A549 treated with RU486 at 1 μM for 4 hours (cell line): ENCODE measurements around the gene GOLGA5. TPM values are rescaled to one million over a fixed set of nuclear protein-coding genes. Genes with fewer than 3 reads are reported as not detected.

Experiments used
- total RNA-seq: library from RNA; stranded (reverse); fragments of 200-300 nt; extraction: Qiagen RNA extraction; gene quantifications from 5 replicates; pipeline ENCODE4 v1.2.3, GENCODE V29; 2022; ENCODE audit warnings: low read depth

The GOLGA5 gene
- total RNA-seq, result 20.0 to 31.1 TPM (median 26.8 TPM) in 5 replicates

GRCh38 chr14:92793709-92794546 is at the start of gene GOLGA5:
GOLGA5 (plus strand) TSS chr14:92794305; CDS start chr14:92797438, 3,133 bp downstream.

GRCh38 chr14:92748259-92749016 is 45.7 kb upstream of the GOLGA5 start, which contains the start of gene LGMN:
LGMN (minus strand) TSS chr14:92748627; CDS start chr14:92732786, 15,841 bp downstream.

Other genes starting within 250 kb of the GOLGA5 start
- gene LGMN, start 45.7 kb upstream of the GOLGA5 start, total RNA-seq, result 55.3 to 62.9 TPM (median 59.4 TPM) in 5 replicates
- gene CHGA, start 128.8 kb downstream of the GOLGA5 start, total RNA-seq, result 0.86 to 2.1 TPM (median 1.4 TPM) in 5 replicates